ENCODE results near the gene LAPTM5.

LAPTM5 gene

GRCh38 chr1:30706528-30706927 is 51.0 kb downstream of the LAPTM5 start:
- TF ChIP-seq ZNF384 (IDR thresholded peaks at IDR 0.05) (no peak), SUZ12 (IDR thresholded peaks at IDR 0.05) (no peak), FOXA1 (IDR thresholded peaks at IDR 0.05) (no peak), LEF1 (IDR thresholded peaks at IDR 0.05; ENCODE audit: borderline replicate concordance) (no peak), ARNT (IDR thresholded peaks at IDR 0.05) (no peak), FOXK2 (IDR thresholded peaks at IDR 0.05) (no peak), BHLHE40 (IDR thresholded peaks at IDR 0.05; ENCODE audit: borderline replicate concordance) (no peak)
- ChIA-PET CTCF (no interaction called here), POLR2A (no interaction called here)
- no peak for DNase-seq (ENCODE audit: extremely low spot score)

- CTCF ChIA-PET, result no interaction called here
- DNase-seq (ENCODE audit: extremely low spot score), result no peak
- no peak for TF ChIP-seq LEF1 (IDR thresholded peaks at IDR 0.05; ENCODE audit: borderline replicate concordance)
- no peak for TF ChIP-seq NFRKB (IDR thresholded peaks at IDR 0.05)
- no peak for TF ChIP-seq FOXM1 (IDR thresholded peaks at IDR 0.05; ENCODE audit: borderline replicate concordance)
- no peak for TF ChIP-seq BHLHE40 (IDR thresholded peaks at IDR 0.05; ENCODE audit: borderline replicate concordance)
- no peak for TF ChIP-seq L3MBTL2 (conservative IDR thresholded peaks at IDR 0.05)
- no peak for TF ChIP-seq SP1 (IDR thresholded peaks at IDR 0.05)
- no peak for TF ChIP-seq HDGF (IDR thresholded peaks at IDR 0.05; ENCODE audit: borderline replicate concordance)
- no peak for TF ChIP-seq FOXK2 (IDR thresholded peaks at IDR 0.05)
- no peak for TF ChIP-seq SUZ12 (IDR thresholded peaks at IDR 0.05)
- TF ChIP-seq, protein P1, sequence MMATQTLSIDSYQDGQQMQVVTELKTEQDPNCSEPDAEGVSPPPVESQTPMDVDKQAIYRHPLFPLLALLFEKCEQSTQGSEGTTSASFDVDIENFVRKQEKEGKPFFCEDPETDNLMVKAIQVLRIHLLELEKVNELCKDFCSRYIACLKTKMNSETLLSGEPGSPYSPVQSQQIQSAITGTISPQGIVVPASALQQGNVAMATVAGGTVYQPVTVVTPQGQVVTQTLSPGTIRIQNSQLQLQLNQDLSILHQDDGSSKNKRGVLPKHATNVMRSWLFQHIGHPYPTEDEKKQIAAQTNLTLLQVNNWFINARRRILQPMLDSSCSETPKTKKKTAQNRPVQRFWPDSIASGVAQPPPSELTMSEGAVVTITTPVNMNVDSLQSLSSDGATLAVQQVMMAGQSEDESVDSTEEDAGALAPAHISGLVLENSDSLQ (IDR thresholded peaks at IDR 0.05), result no peak
- TF ChIP-seq FOXA1 (IDR thresholded peaks at IDR 0.05), result no peak
- no peak for TF ChIP-seq CTBP1 (IDR thresholded peaks at IDR 0.05; ENCODE audit: borderline replicate concordance)
- no peak for TF ChIP-seq ELF4 (IDR thresholded peaks at IDR 0.05)
- TF ChIP-seq ARNT (IDR thresholded peaks at IDR 0.05), result no peak
- TF ChIP-seq ZNF384 (IDR thresholded peaks at IDR 0.05), result no peak
- TF ChIP-seq TARDBP (IDR thresholded peaks at IDR 0.05), result no peak
- POLR2A ChIA-PET, result no interaction called here
These were observed 51.9 kb downstream of the LAPTM5 start for GRCh38 chr1:30705698-30706097.

- no peak for DNase-seq (ENCODE audit: extremely low spot score)
- CTCF ChIA-PET, result no interaction called here
- POLR2A ChIA-PET, result no interaction called here
- no peak for TF ChIP-seq FOXA1 (IDR thresholded peaks at IDR 0.05)
- TF ChIP-seq CTBP1 (IDR thresholded peaks at IDR 0.05; ENCODE audit: borderline replicate concordance), result no peak
- TF ChIP-seq, protein P1 (IDR thresholded peaks at IDR 0.05), result no peak
- no peak for TF ChIP-seq ARNT (IDR thresholded peaks at IDR 0.05)
- TF ChIP-seq FOXM1 (IDR thresholded peaks at IDR 0.05; ENCODE audit: borderline replicate concordance), result no peak
- no peak for TF ChIP-seq L3MBTL2 (conservative IDR thresholded peaks at IDR 0.05)
- TF ChIP-seq ZNF384 (IDR thresholded peaks at IDR 0.05), result no peak
- TF ChIP-seq ELF4 (IDR thresholded peaks at IDR 0.05), result no peak
- TF ChIP-seq FOXK2 (IDR thresholded peaks at IDR 0.05), result no peak
- TF ChIP-seq BHLHE40 (IDR thresholded peaks at IDR 0.05; ENCODE audit: borderline replicate concordance), result no peak
- TF ChIP-seq TARDBP (IDR thresholded peaks at IDR 0.05), result no peak
- TF ChIP-seq SP1 (IDR thresholded peaks at IDR 0.05), result no peak
These were observed 52.6 kb downstream of the LAPTM5 start for GRCh38 chr1:30704765-30705509.

DNA sequence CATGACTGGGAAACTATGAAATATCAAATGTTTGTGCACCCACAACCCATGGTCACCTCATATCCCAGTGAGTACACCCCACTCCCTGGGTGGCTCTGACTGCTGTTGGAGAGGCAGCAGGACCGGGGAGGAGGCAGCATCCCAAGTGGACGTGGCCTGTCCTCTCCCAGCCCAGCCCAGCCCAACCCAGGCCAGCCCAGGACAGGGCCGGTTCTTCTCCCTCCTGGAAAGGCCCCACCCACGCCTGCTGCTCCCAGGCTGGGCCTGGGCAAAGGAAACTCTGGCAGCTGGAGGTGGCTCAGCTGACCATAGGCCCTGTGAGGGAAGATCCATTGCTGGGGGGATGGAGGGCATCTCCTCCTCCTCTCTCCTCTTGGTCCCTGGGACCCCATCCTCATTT is 53.3 kb downstream of the LAPTM5 start:
- POLR2A ChIA-PET, result no interaction called here
- DNase-seq (ENCODE audit: extremely low spot score), result no peak
- no peak for TF ChIP-seq NFRKB (IDR thresholded peaks at IDR 0.05)
- TF ChIP-seq SUZ12 (IDR thresholded peaks at IDR 0.05), result no peak
- TF ChIP-seq SP1 (IDR thresholded peaks at IDR 0.05), result no peak
- TF ChIP-seq L3MBTL2 (conservative IDR thresholded peaks at IDR 0.05), result no peak
- TF ChIP-seq LEF1 (IDR thresholded peaks at IDR 0.05; ENCODE audit: borderline replicate concordance), result no peak
- TF ChIP-seq ELF4 (IDR thresholded peaks at IDR 0.05), result no peak
- TF ChIP-seq, protein P1 (IDR thresholded peaks at IDR 0.05), result no peak
- TF ChIP-seq FOXA1 (IDR thresholded peaks at IDR 0.05), result no peak
- no peak for TF ChIP-seq CTBP1 (IDR thresholded peaks at IDR 0.05; ENCODE audit: borderline replicate concordance)
- no peak for TF ChIP-seq FOXK2 (IDR thresholded peaks at IDR 0.05)
- TF ChIP-seq BHLHE40 (IDR thresholded peaks at IDR 0.05; ENCODE audit: borderline replicate concordance), result no peak
- no peak for TF ChIP-seq TARDBP (IDR thresholded peaks at IDR 0.05)
- no peak for TF ChIP-seq ARNT (IDR thresholded peaks at IDR 0.05)
- no peak for TF ChIP-seq HDGF (IDR thresholded peaks at IDR 0.05; ENCODE audit: borderline replicate concordance)
- no peak for TF ChIP-seq ZNF384 (IDR thresholded peaks at IDR 0.05)
- CTCF ChIA-PET, result no interaction called here

DNA sequence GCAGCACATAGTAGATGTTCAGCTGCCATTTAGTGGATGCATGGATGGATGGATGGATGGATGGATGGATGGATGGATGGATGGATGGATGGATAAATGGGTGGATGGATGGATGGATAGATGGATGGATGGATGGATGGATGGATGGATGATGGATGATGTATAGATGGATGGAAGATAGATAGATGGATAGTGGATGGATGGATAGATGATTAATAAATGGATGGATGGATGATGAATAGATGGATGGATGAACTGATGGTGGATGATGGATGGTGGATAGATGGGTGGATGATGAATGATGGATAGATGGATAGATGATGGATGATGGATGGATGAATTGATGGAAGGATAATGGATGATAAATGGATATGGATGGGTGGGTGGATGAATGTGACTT is 54.8 kb downstream of the LAPTM5 start:
- TF ChIP-seq, protein P1 (IDR thresholded peaks at IDR 0.05), result peak; percentile 23; the same call in 1 of the 2 replicates
- TF ChIP-seq SP1 (IDR thresholded peaks at IDR 0.05), result no peak
- ChIA-PET CTCF (no interaction called here), POLR2A (no interaction called here)
- DNase-seq (ENCODE audit: extremely low spot score), result no peak

GRCh38 chr1:30701258-30701633 is 56.3 kb downstream of the LAPTM5 start:
- POLR2A ChIA-PET, result no interaction called here
- no peak for DNase-seq (ENCODE audit: extremely low spot score)
- CTCF ChIA-PET, result interaction anchor here (1.2 kb wide), 1 partner anchor 321 kb away, joined by 3 read pairs; no protein-coding TSS in a partner anchor
- TF ChIP-seq ARNT (IDR thresholded peaks at IDR 0.05) (no peak), SUZ12 (IDR thresholded peaks at IDR 0.05) (no peak), BHLHE40 (IDR thresholded peaks at IDR 0.05; ENCODE audit: borderline replicate concordance) (no peak), TARDBP (IDR thresholded peaks at IDR 0.05) (no peak), FOXK2 (IDR thresholded peaks at IDR 0.05) (no peak), FOXM1 (IDR thresholded peaks at IDR 0.05; ENCODE audit: borderline replicate concordance) (no peak), ELF4 (IDR thresholded peaks at IDR 0.05) (no peak), L3MBTL2 (conservative IDR thresholded peaks at IDR 0.05) (no peak), FOXA1 (IDR thresholded peaks at IDR 0.05) (no peak), NFRKB (IDR thresholded peaks at IDR 0.05) (no peak), ZNF384 (IDR thresholded peaks at IDR 0.05) (no peak), CTBP1 (IDR thresholded peaks at IDR 0.05; ENCODE audit: borderline replicate concordance) (no peak), SP1 (IDR thresholded peaks at IDR 0.05) (no peak), LEF1 (IDR thresholded peaks at IDR 0.05; ENCODE audit: borderline replicate concordance) (no peak), HDGF (IDR thresholded peaks at IDR 0.05; ENCODE audit: borderline replicate concordance) (no peak)
- TF ChIP-seq, protein P1 (IDR thresholded peaks at IDR 0.05), result no peak

All from HEK293T (cell line).